Large intestine (tissue), 3 donors: ENCODE measurements around the gene RFX7. TPM values are rescaled to one million over a fixed set of nuclear protein-coding genes. Genes with fewer than 3 reads are reported as not detected.

Source experiments
- DNase-seq, 2 donors: peaks; one replicate each; pipeline versions ENCODE4 v3.0.0 to v3.0.0-alpha.2; 2013
- H3K27ac ChIP-seq: one replicate; pipeline ENCODE4 v1.5.1; 2013; ENCODE audit warnings: low read length
- H3K27me3 ChIP-seq: 2 replicates; pipeline ENCODE4 v1.6.1; 2013; ENCODE audit warnings: low read length; ENCODE audit not compliant: control insufficient read depth, insufficient read depth
- H3K36me3 ChIP-seq: 2 replicates; pipeline ENCODE4 v1.6.1; 2013; ENCODE audit warnings: low read length; ENCODE audit not compliant: control insufficient read depth, insufficient read depth
- H3K4me1 ChIP-seq: one replicate; pipeline ENCODE4 v1.6.1; 2013; ENCODE audit warnings: low read length; ENCODE audit not compliant: control insufficient read depth, insufficient read depth
- H3K4me3 ChIP-seq: one replicate; pipeline ENCODE4 v1.5.1; 2013; ENCODE audit warnings: low read length
- H3K9me3 ChIP-seq: one replicate; pipeline ENCODE4 v1.6.1; 2013; ENCODE audit warnings: mild to moderate bottlenecking, low read depth, low read length, moderate library complexity; ENCODE audit not compliant: control insufficient read depth
- WGBS: methylation state at CpG from one replicate; pipeline ENCODE4 v1.1.5; 2013; ENCODE audit warnings: low lambda C conversion rate; ENCODE audit not compliant: insufficient coverage; 5-methylcytosine and 5-hydroxymethylcytosine counted together
- polyA plus RNA-seq: library from polyadenylated mRNA; unstranded; fragments of 120-200 nt; gene quantifications from one replicate; pipeline ENCODE4 v1.2.1, GENCODE V29; 2013

Gene RFX7
- polyA plus RNA-seq, 1 donor, result 14.5 TPM

- Histone ChIP-seq H3K4me1 (peaks cover 42% of the 10 kb centered on the region), H3K27me3 (no peaks in the 10 kb centered on the region)
- no CpG with 5 or more reads among the region's 4 CpGs for WGBS
These were observed 205.0 kb downstream of the RFX7 start for GRCh38 chr15:56038707-56039106.

GRCh38 chr15:56038015-56038414 lies 205.7 kb downstream of the RFX7 start:
- H3K4me3 ChIP-seq, result no peak overlapping the region
- WGBS, result 100% methylated on average over 1 of the region's 3 CpGs
- DNase-seq, result no peak
- H3K4me1 ChIP-seq, result peaks cover 35% of the 10 kb centered on the region
- no peak overlapping the region for H3K27ac ChIP-seq
- no peaks in the 10 kb centered on the region for H3K9me3 ChIP-seq
- no peaks in the 10 kb centered on the region for H3K27me3 ChIP-seq
- H3K36me3 ChIP-seq, result no peaks in the 10 kb centered on the region

More at GRCh38 chr15:56038707-56039106, 205.0 kb downstream of the RFX7 start:
- Histone ChIP-seq H3K9me3 (no peaks in the 10 kb centered on the region), H3K36me3 (no peaks in the 10 kb centered on the region), H3K4me3 (no peak overlapping the region), H3K27ac (peak overlapping the region; percentile 0)
- DNase-seq, result no peak

Other genes starting within 250 kb of the RFX7 start
- 8.4 TPM for gene TEX9, start 121.5 kb upstream of the RFX7 start, polyA plus RNA-seq
- 5.0 TPM for gene MNS1, start 221.3 kb upstream of the RFX7 start, polyA plus RNA-seq